Airway epithelial cell (primary cell): ENCODE measurements around the gene GPC3. TPM values are rescaled to one million over a fixed set of nuclear protein-coding genes. Genes with fewer than 3 reads are reported as not detected.

Experiments
- total RNA-seq: library from RNA; depleted of rRNA; stranded (reverse); fragments of >200 nt; gene quantifications from 2 replicates; pipeline ENCODE4 v1.2.3, GENCODE V29; 2015

Gene GPC3
- 6.9 and 8.7 TPM in 2 replicates for total RNA-seq

DNA sequence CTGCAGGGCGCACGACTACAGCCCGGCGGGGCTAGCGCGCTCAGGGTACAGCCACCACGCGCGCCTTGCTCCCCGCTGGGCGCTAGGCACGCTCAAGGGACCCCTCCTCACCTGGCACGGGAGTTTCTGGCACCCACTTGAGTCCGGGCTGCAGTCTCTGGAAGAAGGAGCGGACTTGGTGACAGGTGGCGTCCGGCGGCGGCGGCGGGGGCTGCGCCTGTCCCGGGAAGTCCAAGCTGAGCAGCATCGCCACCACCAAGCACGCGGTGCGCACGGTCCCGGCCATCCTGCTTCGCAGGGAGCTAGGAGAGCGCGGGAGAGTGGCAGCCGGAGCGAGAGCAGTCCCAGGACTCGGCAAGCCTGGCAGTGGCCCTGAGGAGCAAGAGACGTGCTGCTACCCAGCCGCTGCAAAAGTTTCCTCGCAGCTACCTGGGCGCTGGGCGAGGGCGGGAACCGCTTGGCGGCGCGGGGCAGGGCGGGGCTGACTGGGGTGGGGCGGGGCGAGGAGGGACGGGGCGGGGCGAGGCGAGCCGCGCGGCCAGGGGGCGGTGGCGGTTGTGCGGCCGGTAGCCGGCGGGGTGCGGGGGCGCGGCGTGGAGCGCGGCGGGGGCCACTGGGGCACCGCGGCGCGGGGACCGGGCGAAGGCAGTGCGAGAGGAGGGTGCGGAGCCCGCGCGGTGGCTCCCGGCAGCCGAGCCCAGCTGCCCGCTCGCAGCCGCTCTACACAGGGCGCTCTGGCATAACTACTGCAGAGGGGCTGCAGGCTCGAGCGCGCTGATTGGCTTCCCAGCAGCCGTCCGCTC is at the start of gene GPC3:
TSS of gene GPC3 (minus strand) at position 431 of the 803 bp plus-strand sequence.

